ENCODE data around the gene PRKCH. TPM values are rescaled to one million over a fixed set of nuclear protein-coding genes. Genes with fewer than 3 reads are reported as not detected.
"Not testable (repeated sequence)": the region's sequence is repeated elsewhere in the genome, so short reads cannot be mapped to it uniquely, and the experiment has no call there.

The PRKCH gene
- total RNA-seq, 1 donor from 2014 or later, result 43.0 TPM

DNA sequence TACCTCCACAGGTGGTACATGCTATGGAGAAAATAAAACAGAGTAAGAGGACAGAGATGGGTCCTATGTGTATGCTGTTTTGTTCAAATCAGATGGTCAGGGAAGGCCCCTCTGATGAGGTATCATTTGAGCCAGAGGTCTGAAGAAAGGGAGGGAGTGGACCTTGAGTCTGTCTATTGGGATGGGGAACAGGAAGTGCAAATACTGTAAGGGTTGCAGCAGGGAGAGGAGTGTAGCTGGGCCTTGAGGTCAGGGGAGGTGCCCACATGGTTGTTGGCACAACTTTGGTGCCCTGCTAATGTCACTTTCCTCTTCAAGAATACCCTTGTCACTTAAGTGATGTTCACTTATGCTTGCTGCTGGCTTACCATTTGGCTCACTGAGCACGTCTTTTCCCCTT, 83.3 kb downstream of the PRKCH start:
- intact Hi-C loops (cut with DNase I), result no loop called here
- TF ChIP-seq POLR2AphosphoS5 (IDR thresholded peaks at IDR 0.05; ENCODE audit: insufficient read depth in 1 of 2, low read depth in 1 of 2), result no peak
- no peak for TF ChIP-seq POLR2A (IDR thresholded peaks at IDR 0.05)
- no peak for TF ChIP-seq CTCF (IDR thresholded peaks at IDR 0.05)
- no peak overlapping the region for H3K4me3 ChIP-seq
- no peaks in the 10 kb centered on the region for H3K36me3 ChIP-seq
- H3K27me3 ChIP-seq, result no peaks in the 10 kb centered on the region
- no peak overlapping the region for H3K27ac ChIP-seq
- peaks cover 4% of the 10 kb centered on the region for H3K4me1 ChIP-seq
- no peak for DNase-seq (ENCODE audit: extremely low spot score in 2 of 2)
- H3K9me3 ChIP-seq, result no peaks in the 10 kb centered on the region

DNA sequence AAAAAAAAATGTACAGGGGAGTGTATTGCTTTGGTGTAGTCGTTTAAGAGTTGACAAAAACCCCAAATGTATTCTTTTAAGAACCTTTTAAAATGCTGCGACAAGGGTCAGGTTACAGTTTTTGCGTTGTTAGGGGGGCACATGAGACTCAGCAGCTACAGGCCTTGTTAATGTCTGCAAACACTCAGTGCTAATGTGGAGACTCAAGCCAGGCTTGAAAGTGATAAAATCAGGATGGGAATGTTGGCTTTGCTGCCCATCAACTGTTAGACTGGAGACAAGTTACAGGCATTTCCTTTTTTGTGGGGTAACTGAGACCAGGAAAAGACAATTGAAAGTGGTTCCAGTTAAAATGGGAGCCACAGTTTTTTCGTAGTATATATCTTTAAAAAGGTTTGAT, 84.8 kb downstream of the PRKCH start:
- Histone ChIP-seq H3K36me3 (no peaks in the 10 kb centered on the region), H3K4me3 (no peak overlapping the region), H3K27me3 (no peaks in the 10 kb centered on the region), H3K9me3 (no peaks in the 10 kb centered on the region), H3K4me1 (no peaks in the 10 kb centered on the region), H3K27ac (no peak overlapping the region)
- intact Hi-C loops (cut with DNase I), result no loop called here
- TF ChIP-seq POLR2AphosphoS5 (IDR thresholded peaks at IDR 0.05; ENCODE audit: insufficient read depth in 1 of 2, low read depth in 1 of 2), result no peak
- TF ChIP-seq CTCF (IDR thresholded peaks at IDR 0.05), result no peak
- no peak for TF ChIP-seq POLR2A (IDR thresholded peaks at IDR 0.05)
- no peak for DNase-seq (ENCODE audit: extremely low spot score in 2 of 2)

DNA sequence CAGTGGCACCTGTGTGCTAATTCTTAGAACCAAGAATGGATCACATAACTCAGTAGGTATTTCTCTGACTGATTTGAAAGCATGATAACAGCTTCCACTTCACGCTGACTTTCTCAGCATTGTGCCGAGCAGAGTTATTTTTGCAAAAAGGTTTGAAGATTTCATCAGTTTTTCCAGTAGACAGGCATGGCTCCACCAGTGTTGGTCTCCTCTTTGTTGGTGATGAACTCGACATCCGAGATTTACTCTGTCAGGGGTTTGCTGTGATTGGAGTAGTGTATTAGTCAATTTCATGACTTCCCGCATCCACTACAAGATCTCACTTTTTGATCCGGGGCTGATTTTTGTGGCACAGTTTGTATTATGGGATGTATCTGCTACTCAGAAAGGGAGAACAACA, 85.3 kb downstream of the PRKCH start:
- no peaks in the 10 kb centered on the region for H3K9me3 ChIP-seq
- H3K4me1 ChIP-seq, result no peaks in the 10 kb centered on the region
- no peak for DNase-seq (ENCODE audit: extremely low spot score in 2 of 2)
- H3K27me3 ChIP-seq, result no peaks in the 10 kb centered on the region
- no peak for TF ChIP-seq POLR2AphosphoS5 (IDR thresholded peaks at IDR 0.05; ENCODE audit: insufficient read depth in 1 of 2, low read depth in 1 of 2)
- TF ChIP-seq POLR2A (IDR thresholded peaks at IDR 0.05), result no peak
- no peak for TF ChIP-seq CTCF (IDR thresholded peaks at IDR 0.05)
- H3K4me3 ChIP-seq, result no peak overlapping the region
- intact Hi-C loops (cut with DNase I), result no loop called here
- H3K27ac ChIP-seq, result no peak overlapping the region
- H3K36me3 ChIP-seq, result no peaks in the 10 kb centered on the region

DNA sequence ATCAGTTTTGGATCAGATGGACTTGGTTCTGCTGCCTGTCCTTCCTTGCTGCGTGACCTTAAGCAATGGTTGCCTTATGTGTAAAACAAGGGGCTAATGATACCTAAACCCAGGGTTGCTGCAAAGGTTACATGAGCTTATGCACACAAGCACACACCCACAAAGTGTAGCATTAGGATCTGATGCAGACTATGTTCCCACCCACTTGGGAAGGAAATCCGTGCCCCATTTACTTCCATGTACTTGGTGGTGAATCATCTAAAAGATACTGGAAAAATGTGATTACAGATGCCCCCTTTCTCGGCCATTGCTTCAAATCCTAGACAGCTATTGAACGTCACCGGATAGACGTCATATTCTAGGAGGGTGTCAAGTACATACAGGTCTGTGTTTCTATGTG, 87.1 kb downstream of the PRKCH start:
- Histone ChIP-seq H3K9me3 (no peaks in the 10 kb centered on the region), H3K27ac (no peak overlapping the region), H3K36me3 (no peaks in the 10 kb centered on the region), H3K4me3 (no peak overlapping the region), H3K27me3 (no peaks in the 10 kb centered on the region), H3K4me1 (no peaks in the 10 kb centered on the region)
- intact Hi-C loops (cut with DNase I), result no loop called here
- TF ChIP-seq CTCF (IDR thresholded peaks at IDR 0.05) (no peak), POLR2AphosphoS5 (IDR thresholded peaks at IDR 0.05; ENCODE audit: insufficient read depth in 1 of 2, low read depth in 1 of 2) (no peak), POLR2A (IDR thresholded peaks at IDR 0.05) (no peak)
- DNase-seq (ENCODE audit: extremely low spot score in 2 of 2), result no peak

- Histone ChIP-seq H3K36me3 (no peaks in the 10 kb centered on the region), H3K4me1 (no peaks in the 10 kb centered on the region), H3K4me3 (no peak overlapping the region), H3K27ac (no peak overlapping the region), H3K9me3 (no peaks in the 10 kb centered on the region), H3K27me3 (no peaks in the 10 kb centered on the region)
- TF ChIP-seq CTCF (IDR thresholded peaks at IDR 0.05) (no peak), POLR2AphosphoS5 (IDR thresholded peaks at IDR 0.05; ENCODE audit: insufficient read depth in 1 of 2, low read depth in 1 of 2) (no peak)
- intact Hi-C loops (cut with DNase I), result no loop called here
- no peak for DNase-seq (ENCODE audit: extremely low spot score in 2 of 2)
Measured at GRCh38 chr14:61409782-61410181, 88.4 kb downstream of the PRKCH start.

DNA sequence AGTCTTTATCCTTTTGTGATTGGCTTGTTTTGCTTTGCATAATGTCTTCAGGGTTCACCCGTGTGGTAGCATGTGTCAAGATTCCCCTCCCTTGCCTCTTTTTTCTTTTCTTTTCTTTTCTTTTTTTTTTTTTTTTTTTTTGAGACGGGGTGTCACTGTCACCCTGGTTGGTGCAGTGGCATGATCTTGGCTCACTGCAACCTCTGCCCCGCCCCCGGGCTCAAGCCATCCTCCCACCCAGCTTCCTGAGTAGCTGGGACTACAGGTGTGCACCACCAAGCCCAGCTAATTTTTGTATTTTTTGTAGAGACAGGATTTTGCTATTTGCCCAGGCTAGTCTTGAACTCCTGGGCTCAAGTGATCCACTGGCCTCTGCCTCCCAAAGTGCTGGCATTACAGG, 94.6 kb downstream of the PRKCH start:
- H3K4me1 ChIP-seq, result peaks cover 29% of the 10 kb centered on the region
- H3K4me3 ChIP-seq; DNase-seq (ENCODE audit: extremely low spot score in 2 of 2); H3K36me3 ChIP-seq; H3K27me3 ChIP-seq; H3K27ac ChIP-seq; H3K9me3 ChIP-seq; intact Hi-C loops (cut with DNase I): not testable (repeated sequence)
